HEK293 (cell line): ENCODE results near the gene DMAC2.

ENCODE experiments used
- BCL11A ChIP-seq: fragments of 450-650 bp; formaldehyde crosslinking; IDR thresholded peaks from 2 replicates; pipeline ENCODE4 v1.5.1; 2016; ENCODE audit warnings: low read depth, missing biosample characterization, missing genetic modification characterization
- YY1 ChIP-seq: fragments of 450-650 bp; formaldehyde crosslinking; IDR thresholded peaks from 2 replicates; pipeline ENCODE4 v1.5.1; 2018; ENCODE audit warnings: missing biosample characterization, missing genetic modification characterization
- ZBTB7A ChIP-seq: fragments of 450-650 bp; formaldehyde crosslinking; IDR thresholded peaks from 2 replicates; pipeline ENCODE4 v1.5.1; 2016; ENCODE audit warnings: low read depth, missing biosample characterization, missing genetic modification characterization
- ZFP69B ChIP-seq: fragments of 450-650 bp; formaldehyde crosslinking; IDR thresholded peaks from 2 replicates; pipeline ENCODE4 v1.5.1; 2016; ENCODE audit warnings: missing biosample characterization, missing genetic modification characterization
- ZNF37A ChIP-seq: fragments of 450-650 bp; IDR thresholded peaks from 2 replicates; pipeline ENCODE4 v1.5.1; 2018; ENCODE audit warnings: missing biosample characterization, missing genetic modification characterization
- ZNF416 ChIP-seq: fragments of 450-650 bp; formaldehyde crosslinking; IDR thresholded peaks from 2 replicates; pipeline ENCODE4 v1.5.1; 2016; ENCODE audit warnings: missing biosample characterization, missing genetic modification characterization
- ZNF747 ChIP-seq: fragments of 450-650 bp; formaldehyde crosslinking; IDR thresholded peaks from 2 replicates; pipeline ENCODE4 v1.5.1; 2016; ENCODE audit warnings: missing biosample characterization, missing genetic modification characterization
- TF ChIP-seq, protein P1 (sequence below): fragments of 450-650 bp; formaldehyde crosslinking; IDR thresholded peaks from 2 replicates; pipeline ENCODE4 v1.5.1; 2016; ENCODE audit warnings: missing biosample characterization, missing genetic modification characterization
- TF ChIP-seq, protein P2 (sequence below): fragments of 450-650 bp; formaldehyde crosslinking; IDR thresholded peaks from 2 replicates; pipeline ENCODE4 v1.5.1; 2016; ENCODE audit warnings: missing biosample characterization, missing genetic modification characterization
- TF ChIP-seq, protein P3 (sequence below): fragments of 450-650 bp; formaldehyde crosslinking; IDR thresholded peaks from 2 replicates; pipeline ENCODE4 v1.5.1; 2016; ENCODE audit warnings: missing biosample characterization, missing genetic modification characterization
- TF ChIP-seq, protein P4 (sequence below): fragments of 450-650 bp; formaldehyde crosslinking; IDR thresholded peaks from 2 replicates; pipeline ENCODE4; 2016; ENCODE audit warnings: missing biosample characterization, missing genetic modification characterization
- TF ChIP-seq, protein P5 (sequence below): fragments of 450-650 bp; formaldehyde crosslinking; conservative IDR thresholded peaks from 2 replicates; pipeline ENCODE4 v1.5.1; 2016; ENCODE audit warnings: low read depth, missing biosample characterization, missing genetic modification characterization
- TF ChIP-seq, protein P6 (sequence below): sonication (generic); formaldehyde crosslinking; IDR thresholded peaks from 2 replicates; pipeline ENCODE4 v1.8.1; 2022; ENCODE audit warnings: mild to moderate bottlenecking, moderate library complexity, missing genetic modification reagents

DNA sequence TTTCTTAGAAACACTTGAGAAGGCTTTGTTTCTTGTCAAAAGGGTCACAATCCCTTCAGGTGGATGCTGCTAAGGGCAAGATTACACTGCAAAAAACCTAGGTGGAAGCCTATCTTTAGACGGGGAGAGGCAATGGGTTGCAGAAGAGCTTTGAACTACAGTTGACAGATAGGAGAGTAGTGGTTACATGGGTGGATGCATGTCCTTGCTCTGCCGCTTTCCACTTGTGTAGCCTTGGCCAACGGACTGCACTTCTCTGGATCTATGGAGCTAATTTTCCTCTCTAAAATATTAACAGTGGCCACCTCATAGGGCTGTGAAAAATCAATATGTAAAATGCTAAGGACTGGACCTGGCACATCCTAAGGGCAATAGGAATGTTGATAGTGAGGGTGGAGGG lies 41.1 kb downstream of the DMAC2 start:
- TF ChIP-seq, protein P1, sequence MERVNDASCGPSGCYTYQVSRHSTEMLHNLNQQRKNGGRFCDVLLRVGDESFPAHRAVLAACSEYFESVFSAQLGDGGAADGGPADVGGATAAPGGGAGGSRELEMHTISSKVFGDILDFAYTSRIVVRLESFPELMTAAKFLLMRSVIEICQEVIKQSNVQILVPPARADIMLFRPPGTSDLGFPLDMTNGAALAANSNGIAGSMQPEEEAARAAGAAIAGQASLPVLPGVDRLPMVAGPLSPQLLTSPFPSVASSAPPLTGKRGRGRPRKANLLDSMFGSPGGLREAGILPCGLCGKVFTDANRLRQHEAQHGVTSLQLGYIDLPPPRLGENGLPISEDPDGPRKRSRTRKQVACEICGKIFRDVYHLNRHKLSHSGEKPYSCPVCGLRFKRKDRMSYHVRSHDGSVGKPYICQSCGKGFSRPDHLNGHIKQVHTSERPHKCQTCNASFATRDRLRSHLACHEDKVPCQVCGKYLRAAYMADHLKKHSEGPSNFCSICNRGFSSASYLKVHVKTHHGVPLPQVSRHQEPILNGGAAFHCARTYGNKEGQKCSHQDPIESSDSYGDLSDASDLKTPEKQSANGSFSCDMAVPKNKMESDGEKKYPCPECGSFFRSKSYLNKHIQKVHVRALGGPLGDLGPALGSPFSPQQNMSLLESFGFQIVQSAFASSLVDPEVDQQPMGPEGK (tag by site-specific recombination), result no peak
- TF ChIP-seq, protein P2, sequence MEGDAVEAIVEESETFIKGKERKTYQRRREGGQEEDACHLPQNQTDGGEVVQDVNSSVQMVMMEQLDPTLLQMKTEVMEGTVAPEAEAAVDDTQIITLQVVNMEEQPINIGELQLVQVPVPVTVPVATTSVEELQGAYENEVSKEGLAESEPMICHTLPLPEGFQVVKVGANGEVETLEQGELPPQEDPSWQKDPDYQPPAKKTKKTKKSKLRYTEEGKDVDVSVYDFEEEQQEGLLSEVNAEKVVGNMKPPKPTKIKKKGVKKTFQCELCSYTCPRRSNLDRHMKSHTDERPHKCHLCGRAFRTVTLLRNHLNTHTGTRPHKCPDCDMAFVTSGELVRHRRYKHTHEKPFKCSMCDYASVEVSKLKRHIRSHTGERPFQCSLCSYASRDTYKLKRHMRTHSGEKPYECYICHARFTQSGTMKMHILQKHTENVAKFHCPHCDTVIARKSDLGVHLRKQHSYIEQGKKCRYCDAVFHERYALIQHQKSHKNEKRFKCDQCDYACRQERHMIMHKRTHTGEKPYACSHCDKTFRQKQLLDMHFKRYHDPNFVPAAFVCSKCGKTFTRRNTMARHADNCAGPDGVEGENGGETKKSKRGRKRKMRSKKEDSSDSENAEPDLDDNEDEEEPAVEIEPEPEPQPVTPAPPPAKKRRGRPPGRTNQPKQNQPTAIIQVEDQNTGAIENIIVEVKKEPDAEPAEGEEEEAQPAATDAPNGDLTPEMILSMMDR (tag by site-specific recombination), result no peak
- TF ChIP-seq, protein P3, sequence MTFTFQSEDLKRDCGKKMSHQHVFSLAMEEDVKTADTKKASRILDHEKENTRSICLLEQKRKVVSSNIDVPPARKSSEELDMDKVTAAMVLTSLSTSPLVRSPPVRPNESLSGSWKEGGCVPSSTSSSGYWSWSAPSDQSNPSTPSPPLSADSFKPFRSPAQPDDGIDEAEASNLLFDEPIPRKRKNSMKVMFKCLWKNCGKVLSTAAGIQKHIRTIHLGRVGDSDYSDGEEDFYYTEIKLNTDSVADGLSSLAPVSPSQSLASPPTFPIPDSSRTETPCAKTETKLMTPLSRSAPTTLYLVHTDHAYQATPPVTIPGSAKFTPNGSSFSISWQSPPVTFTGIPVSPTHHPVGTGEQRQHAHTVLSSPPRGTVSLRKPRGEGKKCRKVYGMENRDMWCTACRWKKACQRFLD, result no peak
- TF ChIP-seq, protein P4, sequence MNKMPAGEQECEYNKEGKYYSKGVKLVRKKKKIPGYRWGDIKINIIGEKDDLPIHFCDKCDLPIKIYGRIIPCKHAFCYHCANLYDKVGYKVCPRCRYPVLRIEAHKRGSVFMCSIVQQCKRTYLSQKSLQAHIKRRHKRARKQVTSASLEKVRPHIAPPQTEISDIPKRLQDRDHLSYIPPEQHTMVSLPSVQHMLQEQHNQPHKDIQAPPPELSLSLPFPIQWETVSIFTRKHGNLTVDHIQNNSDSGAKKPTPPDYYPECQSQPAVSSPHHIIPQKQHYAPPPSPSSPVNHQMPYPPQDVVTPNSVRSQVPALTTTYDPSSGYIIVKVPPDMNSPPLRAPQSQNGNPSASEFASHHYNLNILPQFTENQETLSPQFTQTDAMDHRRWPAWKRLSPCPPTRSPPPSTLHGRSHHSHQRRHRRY (tag by site-specific recombination), result no peak
- TF ChIP-seq ZBTB7A (no peak), BCL11A (no peak), ZNF37A (tag by site-specific recombination) (no peak), ZNF747 (tag by site-specific recombination) (no peak), ZNF416 (tag by site-specific recombination) (no peak), ZFP69B (tag by site-specific recombination) (no peak), YY1 (tag by site-specific recombination) (no peak)
- TF ChIP-seq, protein P5, sequence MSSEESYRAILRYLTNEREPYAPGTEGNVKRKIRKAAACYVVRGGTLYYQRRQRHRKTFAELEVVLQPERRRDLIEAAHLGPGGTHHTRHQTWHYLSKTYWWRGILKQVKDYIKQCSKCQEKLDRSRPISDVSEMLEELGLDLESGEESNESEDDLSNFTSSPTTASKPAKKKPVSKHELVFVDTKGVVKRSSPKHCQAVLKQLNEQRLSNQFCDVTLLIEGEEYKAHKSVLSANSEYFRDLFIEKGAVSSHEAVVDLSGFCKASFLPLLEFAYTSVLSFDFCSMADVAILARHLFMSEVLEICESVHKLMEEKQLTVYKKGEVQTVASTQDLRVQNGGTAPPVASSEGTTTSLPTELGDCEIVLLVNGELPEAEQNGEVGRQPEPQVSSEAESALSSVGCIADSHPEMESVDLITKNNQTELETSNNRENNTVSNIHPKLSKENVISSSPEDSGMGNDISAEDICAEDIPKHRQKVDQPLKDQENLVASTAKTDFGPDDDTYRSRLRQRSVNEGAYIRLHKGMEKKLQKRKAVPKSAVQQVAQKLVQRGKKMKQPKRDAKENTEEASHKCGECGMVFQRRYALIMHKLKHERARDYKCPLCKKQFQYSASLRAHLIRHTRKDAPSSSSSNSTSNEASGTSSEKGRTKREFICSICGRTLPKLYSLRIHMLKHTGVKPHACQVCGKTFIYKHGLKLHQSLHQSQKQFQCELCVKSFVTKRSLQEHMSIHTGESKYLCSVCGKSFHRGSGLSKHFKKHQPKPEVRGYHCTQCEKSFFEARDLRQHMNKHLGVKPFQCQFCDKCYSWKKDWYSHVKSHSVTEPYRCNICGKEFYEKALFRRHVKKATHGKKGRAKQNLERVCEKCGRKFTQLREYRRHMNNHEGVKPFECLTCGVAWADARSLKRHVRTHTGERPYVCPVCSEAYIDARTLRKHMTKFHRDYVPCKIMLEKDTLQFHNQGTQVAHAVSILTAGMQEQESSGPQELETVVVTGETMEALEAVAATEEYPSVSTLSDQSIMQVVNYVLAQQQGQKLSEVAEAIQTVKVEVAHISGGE (tag by site-specific recombination), result no peak
- TF ChIP-seq, protein P6, sequence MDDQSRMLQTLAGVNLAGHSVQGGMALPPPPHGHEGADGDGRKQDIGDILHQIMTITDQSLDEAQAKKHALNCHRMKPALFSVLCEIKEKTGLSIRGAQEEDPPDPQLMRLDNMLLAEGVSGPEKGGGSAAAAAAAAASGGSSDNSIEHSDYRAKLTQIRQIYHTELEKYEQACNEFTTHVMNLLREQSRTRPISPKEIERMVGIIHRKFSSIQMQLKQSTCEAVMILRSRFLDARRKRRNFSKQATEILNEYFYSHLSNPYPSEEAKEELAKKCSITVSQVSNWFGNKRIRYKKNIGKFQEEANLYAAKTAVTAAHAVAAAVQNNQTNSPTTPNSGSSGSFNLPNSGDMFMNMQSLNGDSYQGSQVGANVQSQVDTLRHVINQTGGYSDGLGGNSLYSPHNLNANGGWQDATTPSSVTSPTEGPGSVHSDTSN (CRISPR knock-in tag), result no peak
